Measurements from ENCODE around the gene SLC25A6.
"Not testable (repeated sequence)": the region's sequence is repeated elsewhere in the genome, so short reads cannot be mapped to it uniquely, and the experiment has no call there.

Gene SLC25A6

GRCh38 chrX:1416327-1416784, 24.4 kb upstream of the SLC25A6 start:
- no peak for DNase-seq (ENCODE audit: low read depth in 2 of 2, low spot score in 1 of 2)

GRCh38 chrX:1412551-1413161, 20.7 kb upstream of the SLC25A6 start:
- no peak for DNase-seq (ENCODE audit: low read depth in 2 of 2, low spot score in 1 of 2)

- DNase-seq (ENCODE audit: low read depth in 2 of 2, low spot score in 1 of 2) = no peak
These were observed 19.4 kb upstream of the SLC25A6 start for GRCh38 chrX:1411326-1411725.

GRCh38 chrX:1407035-1407434, 15.1 kb upstream of the SLC25A6 start:
- DNase-seq (ENCODE audit: low read depth in 2 of 2, low spot score in 1 of 2) = no peak

- not testable (repeated sequence) for DNase-seq (ENCODE audit: low read depth in 2 of 2, low spot score in 1 of 2)
These were observed 13.9 kb upstream of the SLC25A6 start for GRCh38 chrX:1405769-1406168.

GRCh38 chrX:1403867-1404266, 12.0 kb upstream of the SLC25A6 start:
- not testable (repeated sequence) for DNase-seq (ENCODE audit: low read depth in 2 of 2, low spot score in 1 of 2)

- DNase-seq (ENCODE audit: low read depth in 2 of 2, low spot score in 1 of 2) = no peak
These were observed 11.3 kb upstream of the SLC25A6 start for GRCh38 chrX:1403228-1403627.

GRCh38 chrX:1401611-1402430, 9.9 kb upstream of the SLC25A6 start:
- DNase-seq (ENCODE audit: low read depth in 2 of 2, low spot score in 1 of 2) = no peak

- no peak for DNase-seq (ENCODE audit: low read depth in 2 of 2, low spot score in 1 of 2)
These were observed 9.0 kb upstream of the SLC25A6 start for GRCh38 chrX:1400742-1401471.

- no peak for DNase-seq (ENCODE audit: low read depth in 2 of 2, low spot score in 1 of 2)
These were observed 8.1 kb upstream of the SLC25A6 start for GRCh38 chrX:1400049-1400448.

- DNase-seq (ENCODE audit: low read depth in 2 of 2, low spot score in 1 of 2) = no peak
These were observed 6.8 kb upstream of the SLC25A6 start for GRCh38 chrX:1398431-1399340.

GRCh38 chrX:1397441-1398270, 5.7 kb upstream of the SLC25A6 start:
- DNase-seq (ENCODE audit: low read depth in 2 of 2, low spot score in 1 of 2) = no peak

- DNase-seq (ENCODE audit: low read depth in 2 of 2, low spot score in 1 of 2) = no peak
These were observed 5.1 kb upstream of the SLC25A6 start for GRCh38 chrX:1397001-1397400.

- no peak for DNase-seq (ENCODE audit: low read depth in 2 of 2, low spot score in 1 of 2)
These were observed 3.8 kb upstream of the SLC25A6 start for GRCh38 chrX:1395646-1396216.

GRCh38 chrX:1394731-1395501, 3.0 kb upstream of the SLC25A6 start:
- no peak for DNase-seq (ENCODE audit: low read depth in 2 of 2, low spot score in 1 of 2)

- no peak for DNase-seq (ENCODE audit: low read depth in 2 of 2, low spot score in 1 of 2)
These were observed 2.1 kb upstream of the SLC25A6 start for GRCh38 chrX:1393871-1394615.

- DNase-seq (ENCODE audit: low read depth in 2 of 2, low spot score in 1 of 2) = no peak
These were observed 609 bp upstream of the SLC25A6 start for GRCh38 chrX:1392376-1393068.

- DNase-seq (ENCODE audit: low read depth in 2 of 2, low spot score in 1 of 2) = peak; percentile 80 to 86
These were observed 575 bp downstream of the SLC25A6 start for GRCh38 chrX:1391370-1391706.

Measured in stimulated activated CD8-positive, alpha-beta memory T cell treated with anti-CD3 and anti-CD28 coated beads, Interleukin-4, amount 100 ng/mL, for 1 hour (primary cell).